ENCODE measurements around the gene FILIP1L.
A peak's percentile ranks its signal among the peaks of the same experiment; 100 is the strongest.

The FILIP1L gene

GRCh38 chr3:100039075-100039474 lies 75.2 kb downstream of the FILIP1L start:
- no peak for DNase-seq

- DNase-seq = no peak
These were observed 80.3 kb downstream of the FILIP1L start for GRCh38 chr3:100033903-100034471.

DNA sequence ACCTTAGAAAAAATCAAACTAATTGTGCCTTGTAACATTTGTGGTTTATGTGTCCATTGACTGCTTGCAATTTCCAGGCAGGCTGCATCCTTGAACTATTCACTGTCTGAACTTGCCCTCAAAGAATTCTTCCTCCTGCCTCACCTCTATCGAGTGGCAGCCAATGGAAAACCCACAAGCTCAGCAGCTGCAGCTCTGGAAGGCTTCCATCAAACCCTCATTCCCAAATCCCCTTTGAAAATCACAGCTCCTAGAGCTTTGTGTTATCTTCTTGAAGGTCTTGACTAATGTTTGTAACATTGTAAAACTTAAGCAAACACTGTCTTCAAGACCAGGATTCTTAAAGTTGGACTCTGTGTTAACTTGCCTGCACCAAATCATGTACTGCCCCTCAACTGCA lies 81.1 kb downstream of the FILIP1L start:
- no peak for DNase-seq

DNA sequence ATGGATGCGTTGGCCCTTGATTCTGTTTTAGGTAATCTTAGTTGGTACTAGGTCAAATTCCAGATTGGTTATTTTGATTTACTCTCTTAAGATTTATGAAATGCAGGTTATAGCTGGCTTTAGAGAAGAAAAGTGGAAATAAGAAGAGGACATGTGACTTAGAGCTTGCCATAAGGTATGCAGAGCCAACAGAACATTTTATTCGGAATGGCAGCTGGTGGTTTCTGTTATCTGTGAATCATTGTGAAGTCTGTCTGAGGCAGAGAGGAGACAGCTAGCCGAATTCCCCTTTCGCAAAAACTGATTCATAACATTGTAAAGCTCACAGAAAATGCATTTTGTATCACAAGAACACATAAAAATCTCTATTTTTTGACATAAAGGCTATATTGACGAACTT lies 82.1 kb downstream of the FILIP1L start:
- DNase-seq = peak; percentile 67

- DNase-seq = no peak
These were observed 83.3 kb downstream of the FILIP1L start for GRCh38 chr3:100030914-100031425.

- DNase-seq = no peak
These were observed 84.0 kb downstream of the FILIP1L start for GRCh38 chr3:100030346-100030745.

DNA sequence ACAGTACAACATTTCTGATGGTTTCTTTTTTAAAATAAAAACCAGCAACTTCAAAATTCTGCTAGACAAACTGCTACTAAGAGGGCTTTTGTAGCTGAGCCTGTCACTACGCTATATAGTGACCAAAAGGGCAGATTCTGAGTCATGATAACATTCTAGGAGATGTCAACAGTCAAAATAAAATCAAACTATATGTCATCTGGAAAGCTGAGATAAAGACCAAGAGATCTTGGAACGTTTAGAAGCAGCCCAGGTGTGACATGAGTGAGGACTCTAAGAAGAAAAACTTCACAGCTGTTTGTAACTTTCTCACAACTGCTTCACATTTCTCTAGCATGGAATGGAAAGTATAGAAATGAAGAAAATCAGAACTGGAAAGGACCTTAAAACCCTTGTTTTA lies 84.6 kb downstream of the FILIP1L start:
- DNase-seq = no peak

GRCh38 chr3:100029052-100029451 lies 85.2 kb downstream of the FILIP1L start:
- DNase-seq = no peak

DNA sequence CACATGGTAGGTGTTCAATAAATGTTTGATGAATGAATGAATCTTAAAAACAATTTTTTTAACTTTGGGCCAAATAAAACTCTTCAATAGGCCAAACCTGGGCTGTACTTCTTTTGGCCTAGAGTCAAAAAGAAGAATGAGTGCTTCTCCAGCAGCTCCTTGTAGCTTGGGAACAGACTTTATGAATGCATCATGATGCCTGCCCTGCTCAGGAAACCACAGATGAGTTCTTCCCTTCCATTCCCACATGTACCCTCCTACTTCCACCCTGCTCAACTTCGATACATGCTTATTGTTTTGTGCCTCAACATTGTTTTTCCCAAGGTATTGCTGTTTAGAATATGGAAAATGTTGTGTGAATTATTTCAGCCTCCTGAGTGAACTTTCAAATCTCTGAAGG lies 87.0 kb downstream of the FILIP1L start:
- DNase-seq = no peak

- DNase-seq = no peak
These were observed 89.6 kb downstream of the FILIP1L start for GRCh38 chr3:100024520-100025303.

- no peak for DNase-seq
These were observed 90.7 kb downstream of the FILIP1L start for GRCh38 chr3:100023595-100023994.

DNA sequence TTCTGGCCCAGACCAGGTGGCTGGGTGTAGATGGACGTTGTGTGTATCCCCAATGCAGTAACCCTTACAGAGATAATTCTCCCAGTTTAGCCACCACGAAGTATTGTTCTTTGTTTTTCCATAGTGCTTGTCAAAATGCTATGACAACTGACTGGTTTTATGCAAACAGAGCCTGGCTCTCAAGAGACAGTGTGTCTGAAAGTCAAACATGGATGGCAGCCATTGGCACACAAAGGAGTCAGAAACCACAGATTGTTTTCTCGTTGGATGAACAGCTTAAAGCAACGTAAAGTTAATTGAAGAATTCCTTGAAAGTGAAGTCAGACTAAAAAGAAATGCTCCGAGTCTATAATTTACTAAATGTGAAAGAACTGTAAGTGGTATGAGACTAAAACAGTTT lies 91.2 kb downstream of the FILIP1L start:
- peak; percentile 51 for DNase-seq

DNA sequence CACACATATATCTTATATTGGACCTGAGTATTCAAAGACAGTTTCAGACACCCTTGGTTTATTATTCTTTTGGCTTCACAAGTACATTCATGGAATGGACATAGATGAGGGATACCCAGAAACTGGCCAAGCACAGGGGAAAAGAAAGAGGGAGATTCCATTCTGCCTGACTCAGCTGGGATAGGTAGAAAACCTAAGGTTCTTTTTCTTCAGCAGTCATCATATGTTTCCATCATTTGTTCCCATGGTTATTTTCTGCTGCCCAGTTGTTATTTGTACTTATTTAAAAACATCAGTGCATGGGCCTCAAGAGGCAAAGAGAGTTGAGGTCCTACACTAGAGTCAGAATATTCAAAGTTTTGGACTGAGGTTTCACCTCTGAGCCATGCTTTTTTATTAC lies 91.8 kb downstream of the FILIP1L start:
- DNase-seq = no peak

DNA sequence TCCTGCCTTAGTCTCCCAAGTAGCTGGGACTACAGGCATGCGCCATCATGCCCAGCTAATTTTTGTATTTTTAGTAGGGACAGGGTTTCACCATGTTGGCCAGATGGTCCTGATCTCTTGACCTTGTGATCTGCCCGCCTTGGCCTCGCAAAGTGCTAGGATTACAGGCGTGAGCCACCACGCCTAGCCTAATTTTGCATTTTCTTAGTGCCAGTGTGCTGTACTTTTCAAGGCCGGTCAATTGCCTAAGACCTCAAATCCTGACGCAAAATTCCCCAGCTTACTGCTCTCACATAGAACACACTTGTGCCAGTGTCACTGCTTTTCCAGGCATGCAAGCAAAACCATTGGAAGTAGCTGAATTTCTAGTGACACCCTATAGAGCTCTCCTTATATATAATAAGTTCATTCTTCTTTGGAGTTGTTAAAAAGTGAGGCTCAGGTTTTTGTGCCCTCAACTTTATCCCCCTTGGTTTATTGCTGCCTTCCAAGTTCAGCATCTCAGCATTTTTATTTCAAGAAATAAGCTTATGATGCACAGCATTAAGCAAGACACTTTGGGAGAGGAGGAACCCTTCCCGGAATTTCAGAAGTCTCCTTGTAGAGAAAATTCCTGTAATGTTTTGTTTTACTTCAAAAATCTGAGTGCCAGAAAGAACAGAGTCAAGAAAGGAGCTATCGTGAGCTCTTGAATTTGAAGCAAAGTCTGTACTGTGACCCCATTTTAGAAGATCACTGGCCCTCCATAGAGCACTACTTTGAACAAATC lies 93.2 kb downstream of the FILIP1L start:
- DNase-seq = no peak

DNA sequence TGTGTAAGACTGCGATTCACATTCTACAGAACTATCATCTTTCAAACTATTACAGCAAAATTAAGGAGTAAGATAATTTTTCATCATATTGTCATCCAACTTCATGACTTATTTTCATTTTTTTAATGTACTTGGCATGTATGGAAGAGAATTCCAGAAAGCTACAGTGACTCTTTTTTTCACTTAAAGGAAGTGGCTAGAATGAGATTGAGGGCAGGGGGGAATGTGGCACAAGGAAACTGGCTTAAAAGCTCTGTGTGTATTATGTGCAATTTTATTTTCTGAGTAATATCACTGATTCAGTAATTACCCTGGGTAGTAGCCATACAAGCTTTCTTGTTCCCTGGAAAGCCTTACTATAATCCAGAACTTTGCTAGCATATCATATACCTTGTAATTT lies 94.6 kb downstream of the FILIP1L start:
- DNase-seq = no peak

DNA sequence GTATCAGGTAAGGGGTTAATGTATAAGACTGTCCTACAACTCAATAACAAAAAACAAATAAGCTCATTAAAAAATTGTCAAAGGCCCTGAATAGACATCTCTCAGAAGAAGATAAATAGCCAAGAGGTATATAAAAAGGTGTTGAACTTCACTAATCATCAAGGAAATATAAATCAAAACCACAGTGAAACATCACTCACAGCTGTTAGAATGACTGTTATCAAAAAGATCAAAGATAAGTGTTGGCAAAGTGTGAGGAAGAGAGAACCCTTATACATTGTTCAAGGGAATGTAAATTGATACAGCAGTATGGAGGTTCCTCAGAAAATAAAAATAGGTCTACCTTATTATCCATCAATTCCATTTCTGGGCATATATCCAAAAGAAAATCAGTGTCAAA lies 95.5 kb downstream of the FILIP1L start:
- no peak for DNase-seq

DNA sequence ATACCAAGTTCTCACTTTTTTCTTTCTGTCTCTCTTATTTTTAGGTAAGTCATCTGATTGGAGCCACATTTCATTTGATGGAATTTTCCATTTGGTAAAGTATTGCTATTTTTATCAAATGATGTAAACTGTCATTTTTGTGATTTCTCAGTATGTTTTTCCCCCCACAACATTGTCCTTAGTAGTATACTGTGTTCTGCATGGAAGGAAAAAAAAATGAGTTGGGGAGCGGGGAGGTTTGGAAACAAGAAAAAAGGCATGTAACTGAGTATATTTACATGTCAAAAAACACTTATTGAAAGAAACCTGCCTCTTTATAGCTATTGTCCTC lies 104.2 kb downstream of the FILIP1L start:
- no peak for DNase-seq

DNA sequence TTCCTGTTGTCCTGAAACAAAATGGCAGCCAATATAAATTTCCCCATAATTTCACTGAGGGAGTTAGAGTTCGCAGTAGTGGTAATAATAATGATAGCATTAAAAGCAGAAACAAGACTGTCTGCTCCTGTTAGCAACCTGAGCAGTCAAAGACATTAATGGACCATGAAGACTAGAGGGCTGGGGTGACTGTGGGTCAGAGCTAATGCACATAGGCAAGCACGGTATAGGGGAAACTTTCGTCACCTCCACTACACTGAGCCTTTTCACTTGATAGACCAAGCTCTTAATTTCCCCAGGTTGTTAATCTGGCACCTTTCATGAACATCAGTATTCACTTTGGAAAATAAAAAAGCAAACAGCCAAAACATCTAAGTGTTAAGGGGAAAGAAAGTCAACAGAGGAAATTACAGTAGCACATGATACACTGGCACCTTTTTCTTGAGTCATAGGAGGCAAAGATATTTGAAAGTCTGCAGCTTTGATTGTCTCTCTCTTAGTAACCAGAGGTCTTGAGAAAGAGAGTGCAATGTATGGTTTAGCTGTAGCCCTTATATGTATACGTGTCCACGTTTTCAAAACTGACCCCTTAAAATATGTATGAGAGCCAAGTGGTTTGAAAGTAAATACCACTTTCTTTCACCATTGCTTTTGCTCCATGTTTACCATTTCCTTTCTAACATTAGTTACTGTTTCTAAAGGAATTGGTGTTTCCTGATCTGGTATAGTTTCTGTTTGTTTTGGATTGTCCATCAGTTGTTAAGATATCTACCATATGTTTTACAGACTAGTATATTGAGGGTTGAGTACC lies 104.8 kb downstream of the FILIP1L start:
- DNase-seq = no peak

DNA sequence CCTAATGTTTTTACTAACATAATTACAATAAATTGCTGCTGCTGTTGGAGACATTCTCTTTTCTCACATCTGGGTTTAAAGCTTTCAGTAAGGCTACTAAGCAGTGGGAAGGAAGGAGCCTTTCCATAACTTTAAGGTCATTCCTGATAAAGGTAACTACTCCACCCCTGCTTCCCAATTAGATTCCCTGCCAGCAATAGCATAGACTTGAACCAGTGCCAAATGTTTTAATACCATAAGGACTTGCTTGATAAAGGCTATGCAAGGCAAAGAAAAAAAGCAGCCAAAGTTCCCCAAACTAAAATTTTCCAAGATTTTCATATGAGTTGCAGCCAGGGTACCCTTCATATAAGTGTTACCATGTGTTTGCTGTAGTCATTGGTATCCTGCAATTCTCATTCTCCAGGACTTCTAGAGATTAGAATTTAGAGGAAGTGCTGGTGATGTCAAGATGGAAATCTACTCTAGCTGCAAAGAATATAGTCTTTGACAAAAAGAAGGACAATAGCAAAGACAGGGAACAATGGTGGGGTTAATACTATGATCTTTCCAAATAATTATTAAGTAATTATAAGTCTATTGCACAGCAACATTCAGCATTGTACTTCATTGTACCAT lies 106.1 kb downstream of the FILIP1L start:
- DNase-seq = no peak

GRCh38 chr3:100007313-100007712 lies 107.0 kb downstream of the FILIP1L start:
- DNase-seq = no peak

- DNase-seq = no peak
These were observed 107.6 kb downstream of the FILIP1L start for GRCh38 chr3:100006570-100007271.

Measured in NCI-H446 treated with DMSO at 0.1 percent for 48 hours (cell line).